ENCODE results near the gene EI24. TPM values are rescaled to one million over a fixed set of nuclear protein-coding genes. Genes with fewer than 3 reads are reported as not detected.

Gene EI24
- total RNA-seq, 1 donor from 2014 or later, result 61.7 TPM

DNA sequence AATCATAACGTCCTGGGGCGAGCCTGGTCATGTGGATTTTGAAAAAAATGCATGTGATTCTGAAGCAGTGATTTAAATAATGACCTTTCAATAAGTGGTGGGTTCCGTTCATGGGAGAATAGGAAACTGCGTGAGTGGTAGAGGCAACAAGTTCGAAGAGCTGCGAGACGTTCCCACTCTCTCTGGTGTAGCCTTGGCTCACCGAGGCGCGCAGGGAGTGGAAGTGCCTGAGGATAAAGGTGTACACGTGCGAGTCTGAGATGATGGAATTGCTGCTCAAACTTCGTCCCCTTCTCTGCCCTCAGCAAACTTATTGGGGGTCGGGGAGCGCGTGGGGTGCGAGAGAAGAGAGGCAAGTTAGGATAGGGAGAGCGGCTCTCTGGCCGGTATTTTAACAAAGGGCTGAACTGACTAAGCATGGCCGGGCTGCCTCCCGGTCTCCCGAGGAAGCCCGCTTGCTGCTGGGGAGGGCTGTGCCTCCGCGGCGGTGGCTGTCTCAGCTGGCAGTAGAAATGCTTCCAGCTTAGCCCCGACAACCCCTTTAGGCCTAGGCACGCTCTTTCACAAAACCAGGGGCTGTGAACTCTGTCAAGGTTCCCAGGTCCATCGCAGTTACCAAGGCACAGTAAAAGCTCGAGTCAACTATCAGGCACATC is 22.5 kb downstream of the EI24 start:
- peaks cover 24% of the 10 kb centered on the region for H3K36me3 Mint-ChIP-seq (ENCODE audit: low read depth)
- H3K4me3 Mint-ChIP-seq, result peak overlapping the region; percentile 98
- H3K27me3 Mint-ChIP-seq, result no peaks in the 10 kb centered on the region
- H3K4me1 Mint-ChIP-seq, result peaks cover 35% of the 10 kb centered on the region
- DNase-seq, result peak; percentile 82
- no peaks in the 10 kb centered on the region for H3K9me3 Mint-ChIP-seq
- intact Hi-C loops (cut with micrococcal nuclease), result loop anchor here (1.0 kb wide), 7 partner anchors 22 to 713 kb away; partner anchors contain the start of genes CHEK1, DCPS, EI24 and FAM118B
- peak overlapping the region; percentile 95 for H3K27ac Mint-ChIP-seq

DNA sequence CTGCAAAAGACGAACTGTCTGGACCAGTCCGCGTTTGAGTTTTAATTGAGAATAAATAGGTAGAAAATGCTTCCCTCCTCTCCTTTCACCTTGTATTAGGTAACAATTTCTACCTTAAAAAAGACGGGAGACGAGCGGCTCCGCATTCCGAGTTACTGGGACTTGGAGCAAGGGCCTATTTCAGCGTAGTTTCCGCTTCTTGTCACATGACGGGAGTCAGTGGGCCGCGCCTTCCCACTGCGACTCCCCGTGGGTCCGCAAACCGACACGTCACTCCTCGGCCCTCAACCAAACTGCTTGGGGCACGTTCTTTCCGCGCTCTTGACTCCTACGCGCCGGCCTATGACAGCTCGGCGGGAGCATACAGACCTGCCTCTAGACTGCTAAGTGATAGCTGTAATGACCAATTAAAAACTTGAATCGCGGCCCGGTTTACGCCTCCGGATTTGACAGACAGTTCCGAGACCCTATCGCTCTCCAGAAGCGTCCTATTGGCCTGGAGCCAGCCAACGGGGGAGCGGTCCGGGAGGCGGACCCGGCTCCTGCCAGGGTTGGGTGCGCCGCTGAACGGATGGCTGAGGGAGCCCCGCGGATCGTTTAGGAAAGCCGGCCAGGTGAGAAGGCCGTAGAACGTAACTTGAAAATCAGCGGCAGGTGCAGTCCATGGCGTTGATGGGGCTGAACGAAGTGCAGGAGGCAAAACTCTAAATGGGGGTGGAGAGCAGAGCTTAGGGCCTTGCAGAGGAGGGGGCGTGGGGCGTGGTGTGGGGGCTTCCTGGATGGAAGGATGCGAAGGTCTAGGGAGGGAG is 23.2 kb downstream of the EI24 start, which contains the start of gene STT3A:
Gene STT3A, plus strand, starts transcription at position 548 of the 809 bp plus-strand sequence. CDS start 3,064 bp downstream, outside the sequence.
- Mint-ChIP-seq H3K36me3 (ENCODE audit: low read depth) (peaks cover 31% of the 10 kb centered on the region), H3K4me3 (peak within 1 kb of the TSS; percentile 98), H3K27me3 (no peaks in the 10 kb centered on the region), H3K27ac (peak within 1 kb of the TSS; percentile 95), H3K4me1 (peaks cover 37% of the 10 kb centered on the region), H3K9me3 (no peaks in the 10 kb centered on the region)
- peak; percentile 99 for DNase-seq
- intact Hi-C loops (cut with micrococcal nuclease), result loop anchor here (1.0 kb wide), 7 partner anchors 23 to 712 kb away; partner anchors contain the start of genes CHEK1, DCPS, EI24 and FAM118B

DNA sequence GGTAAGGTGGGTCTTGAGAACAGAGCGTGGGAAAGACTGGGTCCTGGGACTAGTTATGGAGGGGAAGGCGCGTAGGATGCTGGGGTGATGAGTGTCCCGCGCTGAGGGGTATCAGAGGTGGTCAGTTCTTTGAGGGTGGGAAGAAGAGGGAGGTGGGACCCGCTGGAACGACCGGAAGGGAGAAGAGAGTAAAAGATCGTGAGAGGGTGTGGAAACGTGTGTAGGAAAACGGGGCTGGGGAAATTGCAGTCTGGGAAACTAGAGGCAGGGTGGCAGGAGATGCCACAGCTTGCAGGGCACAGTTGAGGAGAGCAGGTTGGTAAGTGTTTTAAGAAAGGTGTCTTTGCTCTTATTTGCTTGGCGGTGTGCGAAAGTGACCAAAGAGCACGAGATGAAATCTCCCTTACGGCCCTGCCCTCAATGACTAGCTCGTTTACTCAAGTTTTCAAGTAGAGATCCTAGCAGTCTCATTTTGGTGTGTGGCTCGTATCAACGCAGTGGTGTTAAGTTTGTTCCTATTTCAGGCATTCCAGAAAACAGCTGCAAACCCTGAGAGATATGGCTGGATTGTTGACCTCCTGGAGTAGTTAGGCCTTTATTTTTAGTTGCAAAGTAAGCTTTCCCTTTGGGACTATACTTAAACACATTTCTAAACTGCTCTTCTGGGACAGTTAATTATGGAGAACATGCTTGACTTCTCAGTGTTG is 24.0 kb downstream of the EI24 start:
- intact Hi-C loops (cut with micrococcal nuclease), result no loop called here
- DNase-seq, result no peak
- no peaks in the 10 kb centered on the region for H3K9me3 Mint-ChIP-seq
- peaks cover 36% of the 10 kb centered on the region for H3K4me1 Mint-ChIP-seq
- peaks cover 37% of the 10 kb centered on the region for H3K36me3 Mint-ChIP-seq (ENCODE audit: low read depth)
- no peaks in the 10 kb centered on the region for H3K27me3 Mint-ChIP-seq
- peak overlapping the region; percentile 95 for H3K27ac Mint-ChIP-seq
- H3K4me3 Mint-ChIP-seq, result peak overlapping the region; percentile 98

DNA sequence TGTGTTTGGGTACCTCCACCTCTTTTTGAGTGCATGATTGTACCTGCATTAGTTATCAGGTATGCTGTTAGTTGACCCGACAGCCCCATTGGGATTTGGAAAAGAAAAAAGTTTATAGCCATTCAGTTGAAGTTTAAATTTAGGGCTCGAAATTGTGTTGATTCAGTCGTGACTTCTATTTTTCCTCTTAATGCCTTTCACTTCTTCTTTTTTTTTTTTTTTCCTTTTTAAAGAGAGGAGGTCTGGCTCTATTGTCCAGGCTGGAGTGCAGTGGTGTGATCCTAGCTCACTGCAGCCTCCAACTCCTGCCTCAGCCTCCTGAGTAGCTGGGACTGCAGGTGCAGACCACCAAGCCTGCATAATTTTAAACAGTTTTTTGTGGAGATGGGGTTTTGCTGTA is 25.7 kb downstream of the EI24 start:
- Mint-ChIP-seq H3K36me3 (ENCODE audit: low read depth) (peaks cover 45% of the 10 kb centered on the region), H3K27me3 (no peaks in the 10 kb centered on the region), H3K27ac (no peak overlapping the region), H3K4me1 (peaks cover 30% of the 10 kb centered on the region), H3K9me3 (no peaks in the 10 kb centered on the region), H3K4me3 (peak overlapping the region; percentile 66)
- intact Hi-C loops (cut with micrococcal nuclease), result no loop called here
- no peak for DNase-seq

DNA sequence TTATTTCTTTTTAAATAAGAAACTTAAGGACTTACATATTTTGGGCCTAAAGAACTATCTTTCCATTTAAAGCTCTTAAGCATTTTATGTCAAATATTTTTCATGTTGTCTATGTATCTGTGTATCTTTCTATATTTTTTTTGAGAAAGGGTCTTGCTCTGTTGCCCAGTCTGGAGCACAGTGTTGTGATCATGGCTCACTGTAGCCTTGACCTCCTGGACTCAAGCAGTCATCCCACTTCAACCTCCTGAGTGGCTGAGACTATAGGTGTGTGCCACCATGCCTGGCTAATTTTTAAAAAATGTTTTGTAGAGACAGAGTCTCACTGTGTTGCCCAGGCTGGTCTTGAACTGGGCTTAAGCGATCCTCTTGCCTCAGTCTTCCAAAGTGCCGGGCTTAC is 31.4 kb downstream of the EI24 start:
- H3K4me1 Mint-ChIP-seq, result peaks cover 10% of the 10 kb centered on the region
- H3K36me3 Mint-ChIP-seq (ENCODE audit: low read depth), result peaks cover 63% of the 10 kb centered on the region
- no peak overlapping the region for H3K4me3 Mint-ChIP-seq
- H3K9me3 Mint-ChIP-seq, result no peaks in the 10 kb centered on the region
- no peak overlapping the region for H3K27ac Mint-ChIP-seq
- DNase-seq, result no peak
- H3K27me3 Mint-ChIP-seq, result no peaks in the 10 kb centered on the region
- intact Hi-C loops (cut with micrococcal nuclease), result no loop called here

DNA sequence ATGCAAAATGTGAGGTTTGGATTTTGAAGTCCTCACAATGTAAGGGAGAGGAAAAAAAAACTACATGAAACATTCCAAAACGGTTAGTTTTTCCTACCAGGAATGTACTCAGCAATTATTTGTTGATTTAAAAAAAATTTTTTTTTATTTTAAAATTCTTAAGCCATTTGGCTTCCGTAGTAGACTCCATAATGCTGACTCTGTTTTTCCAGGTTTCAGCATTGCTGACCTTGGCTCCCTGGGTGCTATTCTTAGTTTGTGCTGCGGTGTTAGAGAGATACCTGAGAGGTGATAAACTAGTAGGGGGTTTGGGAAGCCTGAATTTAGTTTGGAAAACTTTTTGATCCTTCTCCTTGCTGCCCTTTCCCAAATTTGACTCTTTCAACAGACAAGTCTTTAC is 33.9 kb downstream of the EI24 start:
- peaks cover 60% of the 10 kb centered on the region for H3K36me3 Mint-ChIP-seq (ENCODE audit: low read depth)

DNA sequence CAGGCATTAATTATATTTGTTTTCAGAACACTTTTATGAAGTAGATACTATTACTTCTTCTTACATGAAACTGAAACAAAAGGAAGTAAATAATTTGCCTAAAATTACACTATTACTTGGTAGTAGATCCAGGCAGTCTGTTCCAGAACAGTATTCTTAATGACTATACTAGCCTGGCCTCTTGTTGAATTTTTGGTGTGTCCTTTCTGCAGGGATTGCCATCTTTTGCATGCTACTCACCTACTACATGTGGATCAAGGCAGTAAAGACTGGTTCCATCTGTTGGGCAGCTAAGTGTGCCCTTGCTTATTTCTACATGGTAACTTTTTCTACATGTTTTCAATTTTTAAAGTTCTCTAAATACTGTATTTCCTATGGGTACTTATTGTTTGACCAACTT is 36.1 kb downstream of the EI24 start:
- no peak for DNase-seq
- no peak overlapping the region for H3K4me3 Mint-ChIP-seq
- intact Hi-C loops (cut with micrococcal nuclease), result no loop called here
- H3K27ac Mint-ChIP-seq, result no peak overlapping the region
- H3K9me3 Mint-ChIP-seq, result no peaks in the 10 kb centered on the region
- H3K4me1 Mint-ChIP-seq, result peaks cover 2% of the 10 kb centered on the region
- H3K36me3 Mint-ChIP-seq (ENCODE audit: low read depth), result peaks cover 65% of the 10 kb centered on the region
- no peaks in the 10 kb centered on the region for H3K27me3 Mint-ChIP-seq

More for the DNA sequence above, 33.9 kb downstream of the EI24 start:
- DNase-seq, result no peak
- intact Hi-C loops (cut with micrococcal nuclease), result no loop called here
- H3K27ac Mint-ChIP-seq, result no peak overlapping the region
- H3K4me1 Mint-ChIP-seq, result peaks cover 2% of the 10 kb centered on the region
- no peaks in the 10 kb centered on the region for H3K9me3 Mint-ChIP-seq
- H3K4me3 Mint-ChIP-seq, result no peak overlapping the region
- H3K27me3 Mint-ChIP-seq, result no peaks in the 10 kb centered on the region

DNA sequence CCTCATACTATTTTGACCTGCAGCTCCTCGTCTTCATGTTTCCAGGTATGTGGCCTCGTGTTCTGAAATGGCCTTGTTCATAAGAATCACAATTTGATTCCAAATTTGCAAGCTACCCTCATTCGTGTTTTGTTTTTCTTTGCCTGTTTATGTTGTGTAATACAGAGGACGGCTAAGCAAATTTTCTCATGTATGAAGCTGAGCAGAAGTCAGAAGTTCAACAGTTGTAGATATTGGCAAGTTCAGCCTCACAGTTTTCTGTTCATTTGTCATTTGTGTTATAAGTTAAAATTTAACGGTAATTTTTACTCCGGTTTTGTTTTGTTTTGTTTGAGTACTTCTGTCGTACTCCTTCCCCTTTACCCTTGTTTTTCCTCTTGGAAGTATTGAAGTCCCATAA is 40.3 kb downstream of the EI24 start:
- intact Hi-C loops (cut with micrococcal nuclease), result no loop called here
- Mint-ChIP-seq H3K4me3 (no peak overlapping the region), H3K4me1 (no peaks in the 10 kb centered on the region), H3K36me3 (ENCODE audit: low read depth) (peaks cover 64% of the 10 kb centered on the region), H3K27me3 (no peaks in the 10 kb centered on the region), H3K9me3 (no peaks in the 10 kb centered on the region), H3K27ac (no peak overlapping the region)
- no peak for DNase-seq

DNA sequence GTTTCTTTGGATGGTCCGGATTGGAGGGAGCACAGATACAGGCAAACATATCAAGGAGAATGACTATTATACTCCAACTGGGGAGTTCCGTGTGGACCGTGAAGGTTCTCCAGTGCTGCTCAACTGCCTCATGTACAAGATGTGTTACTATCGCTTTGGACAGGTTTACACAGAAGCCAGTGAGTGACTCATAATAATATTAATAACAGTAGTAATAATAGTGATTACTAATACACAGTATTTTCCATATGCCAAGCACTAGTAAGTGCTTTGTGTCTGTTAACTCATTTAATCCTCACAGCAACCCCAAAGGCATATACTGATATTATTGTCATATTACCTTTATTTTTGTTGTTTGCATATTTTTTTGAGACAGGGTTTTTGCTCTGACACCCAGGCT is 49.1 kb downstream of the EI24 start:
- DNase-seq, result no peak
- H3K9me3 Mint-ChIP-seq, result no peaks in the 10 kb centered on the region
- no peak overlapping the region for H3K4me3 Mint-ChIP-seq
- intact Hi-C loops (cut with micrococcal nuclease), result no loop called here
- no peaks in the 10 kb centered on the region for H3K4me1 Mint-ChIP-seq
- no peaks in the 10 kb centered on the region for H3K27me3 Mint-ChIP-seq
- no peak overlapping the region for H3K27ac Mint-ChIP-seq
- H3K36me3 Mint-ChIP-seq (ENCODE audit: low read depth), result peaks cover 69% of the 10 kb centered on the region

DNA sequence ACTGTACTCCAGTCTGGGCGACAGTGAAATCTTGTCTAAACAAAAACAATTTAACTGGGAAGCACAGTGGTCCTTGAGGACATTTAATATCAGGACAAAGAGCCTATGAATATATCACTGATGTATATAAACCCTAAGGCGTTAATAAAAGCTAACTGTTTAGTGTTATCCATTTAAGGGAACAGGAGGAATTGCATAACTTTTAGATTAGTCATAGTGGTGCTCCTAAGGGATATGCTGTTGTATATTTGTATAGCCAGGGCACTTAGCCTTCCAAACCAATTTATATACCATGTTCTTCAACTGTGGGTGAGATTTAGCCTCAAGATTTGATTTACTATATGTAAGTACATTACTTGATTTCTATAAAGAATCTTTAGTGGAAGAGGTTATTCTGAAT is 52.7 kb downstream of the EI24 start:
- no peak overlapping the region for H3K27ac Mint-ChIP-seq
- no peak overlapping the region for H3K4me3 Mint-ChIP-seq
- H3K27me3 Mint-ChIP-seq, result no peaks in the 10 kb centered on the region
- intact Hi-C loops (cut with micrococcal nuclease), result no loop called here
- H3K9me3 Mint-ChIP-seq, result no peaks in the 10 kb centered on the region
- DNase-seq, result no peak
- H3K4me1 Mint-ChIP-seq, result peaks cover 10% of the 10 kb centered on the region
- peaks cover 53% of the 10 kb centered on the region for H3K36me3 Mint-ChIP-seq (ENCODE audit: low read depth)

DNA sequence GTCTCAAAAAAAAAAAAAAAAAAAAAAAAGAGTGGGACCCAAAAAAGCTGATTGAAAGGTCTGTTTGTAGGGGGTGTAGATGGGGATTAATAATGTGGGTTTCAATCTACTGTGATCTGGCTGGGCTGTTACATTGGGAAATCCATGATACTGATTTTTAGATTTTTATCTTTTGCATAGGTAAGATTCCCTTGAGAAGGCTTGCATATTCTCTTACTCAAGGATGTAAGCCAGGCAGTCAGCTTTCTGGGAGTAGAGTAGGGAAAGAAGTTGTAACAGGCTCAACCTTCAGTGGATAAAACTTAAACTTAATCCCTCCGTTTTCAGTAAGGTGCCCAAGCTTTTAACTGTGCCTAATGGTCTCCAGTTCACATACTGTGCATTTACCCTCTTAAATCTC is 53.8 kb downstream of the EI24 start:
- Mint-ChIP-seq H3K27me3 (no peaks in the 10 kb centered on the region), H3K9me3 (no peaks in the 10 kb centered on the region), H3K27ac (no peak overlapping the region), H3K4me3 (no peak overlapping the region), H3K36me3 (ENCODE audit: low read depth) (peaks cover 53% of the 10 kb centered on the region), H3K4me1 (peaks cover 17% of the 10 kb centered on the region)
- no peak for DNase-seq
- intact Hi-C loops (cut with micrococcal nuclease), result no loop called here

DNA sequence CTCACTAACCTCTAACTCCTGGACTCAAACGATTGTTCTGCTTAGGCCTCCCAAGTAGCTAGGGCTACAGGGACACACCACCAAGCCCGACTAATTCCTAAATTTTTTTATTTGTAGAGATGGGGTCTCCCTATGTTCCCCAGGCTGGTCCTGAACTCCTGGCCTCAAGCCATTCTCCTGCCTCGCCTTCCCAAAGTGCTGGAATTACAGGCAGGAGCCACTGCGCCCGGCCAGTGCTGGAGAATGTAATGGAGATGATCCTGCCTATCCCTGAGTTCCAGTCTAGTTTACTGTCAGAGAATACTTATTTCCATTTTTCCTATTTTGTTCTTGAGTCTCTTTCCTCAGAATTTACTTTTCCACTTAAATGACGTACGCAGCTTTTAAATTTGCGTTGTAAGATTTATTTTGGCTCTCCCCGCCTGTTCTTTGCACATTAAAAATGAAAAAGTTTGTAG is 55.5 kb downstream of the EI24 start, which contains the start of gene CHEK1:
Gene CHEK1, plus strand, starts transcription at position 408 of the 458 bp plus-strand sequence. CDS start 1,606 bp downstream, outside the sequence.
- Mint-ChIP-seq H3K27me3 (no peaks in the 10 kb centered on the region), H3K4me1 (peaks cover 23% of the 10 kb centered on the region)
- intact Hi-C loops (cut with micrococcal nuclease), result loop anchor here (1.0 to 5.0 kb wide), 4 partner anchors 32 to 644 kb away; partner anchors contain the start of genes EI24, FOXRED1, SRPRA and STT3A

DNA sequence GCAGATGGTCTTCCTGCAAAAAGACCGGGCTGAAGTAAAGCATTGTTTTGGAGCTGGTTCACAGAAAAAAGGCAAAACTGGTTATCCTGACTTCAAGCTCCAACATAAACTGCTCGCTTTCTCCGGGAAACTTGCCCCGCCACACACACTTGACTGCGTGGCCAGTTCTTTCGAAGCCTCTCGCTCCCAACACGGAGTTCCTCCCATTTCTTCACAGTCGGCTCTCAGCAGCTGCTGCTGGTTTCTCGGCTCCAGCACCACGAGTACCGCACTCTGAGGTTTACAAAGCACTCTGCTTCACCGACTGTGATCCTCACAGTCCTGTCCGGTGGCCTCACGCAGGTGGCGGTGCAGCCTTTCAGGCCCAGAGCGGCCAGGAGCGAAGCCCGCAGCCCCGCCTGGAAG is 56.0 kb downstream of the EI24 start:
- Mint-ChIP-seq H3K27ac (peak overlapping the region; percentile 95), H3K4me1 (peaks cover 23% of the 10 kb centered on the region), H3K4me3 (peak overlapping the region; percentile 93), H3K9me3 (no peaks in the 10 kb centered on the region), H3K27me3 (no peaks in the 10 kb centered on the region), H3K36me3 (ENCODE audit: low read depth) (peaks cover 49% of the 10 kb centered on the region)
- no peak for DNase-seq
- intact Hi-C loops (cut with micrococcal nuclease), result loop anchor here (1.0 to 5.0 kb wide), 4 partner anchors 33 to 644 kb away; partner anchors contain the start of genes EI24, FOXRED1, SRPRA and STT3A

More for the DNA sequence above, 55.5 kb downstream of the EI24 start, which contains the start of gene CHEK1:
- Mint-ChIP-seq H3K4me3 (peak within 1 kb of the TSS; percentile 93), H3K9me3 (no peaks in the 10 kb centered on the region), H3K27ac (peak within 1 kb of the TSS; percentile 95), H3K36me3 (ENCODE audit: low read depth) (peaks cover 50% of the 10 kb centered on the region)
- DNase-seq, result no peak

All from activated CD4-positive, alpha-beta T cell treated with anti-CD3 and anti-CD28 coated beads, Interleukin-2, amount 10 ng/mL, durations not matched to agents 24 days and 14 days (primary cell).